Activated CD4-positive, alpha-beta T cell treated with anti-CD3 and anti-CD28 coated beads for 36 hours (primary cell): ENCODE measurements around the gene BICD1. TPM values are rescaled to one million over a fixed set of nuclear protein-coding genes. Genes with fewer than 3 reads are reported as not detected.
"Not testable (repeated sequence)": the region's sequence is repeated elsewhere in the genome, so short reads cannot be mapped to it uniquely, and the experiment has no call there.

Experiments
- ATAC-seq: fragments of 200-7000 bp; cut with Tn5 transposase; one replicate; pipeline ENCODE4 v1.10.0; 2021; ENCODE audit warnings: mild to moderate bottlenecking, moderate library complexity
- CTCF ChIA-PET: fragments of 350-600 bp; sonication (Branson Sonifier 250); formaldehyde crosslinking; loops from one replicate; lab custom pipeline; 2021; ENCODE audit warnings: antibody characterized with exemption; lab: Charles Lee
- POLR2A ChIA-PET: fragments of 350-600 bp; sonication (Branson Sonifier 250); formaldehyde crosslinking; loops from one replicate; lab custom pipeline; 2021; ENCODE audit warnings: antibody characterized with exemption, inconsistent platforms; lab: Charles Lee
- DNase-seq: peaks from one replicate; pipeline ENCODE4 v3.0.0-alpha.2; 2020
- H3K27ac Mint-ChIP-seq: one replicate; pipeline ENCODE4 v1.8.0; 2021; ENCODE audit warnings: mixed read lengths
- H3K27me3 Mint-ChIP-seq: one replicate; pipeline ENCODE4 v1.8.0; 2021; ENCODE audit warnings: mixed read lengths
- H3K36me3 Mint-ChIP-seq: one replicate; pipeline ENCODE4 v1.8.0; 2021; ENCODE audit warnings: low read depth, mixed read lengths
- H3K4me1 Mint-ChIP-seq: one replicate; pipeline ENCODE4 v1.8.0; 2021; ENCODE audit warnings: mixed read lengths
- H3K4me3 Mint-ChIP-seq: one replicate; pipeline ENCODE4 v1.8.0; 2021; ENCODE audit warnings: mild to moderate bottlenecking, moderate library complexity, mixed read lengths
- H3K9me3 Mint-ChIP-seq: one replicate; pipeline ENCODE4 v1.8.0; 2021; ENCODE audit warnings: low read depth, mixed read lengths
- intact Hi-C, 2 experiments: fragments of 100-400 bp; cut with DNase I in 1 of 2; cut with micrococcal nuclease in 1 of 2; formaldehyde crosslinking; loops; one replicate each; pipeline versions ENCODE4 v1.14.2 to v1.15.1; 2022 to 2024; cut with DNase I, micrococcal nuclease
- total RNA-seq, 2 experiments: library from RNA; stranded (reverse); gene quantifications; one replicate each; pipeline ENCODE4 v1.2.3, GENCODE V29; 2021

BICD1 gene
- total RNA-seq, 2 experiments from 2014 or later = 12.7 to 15.1 TPM

DNA sequence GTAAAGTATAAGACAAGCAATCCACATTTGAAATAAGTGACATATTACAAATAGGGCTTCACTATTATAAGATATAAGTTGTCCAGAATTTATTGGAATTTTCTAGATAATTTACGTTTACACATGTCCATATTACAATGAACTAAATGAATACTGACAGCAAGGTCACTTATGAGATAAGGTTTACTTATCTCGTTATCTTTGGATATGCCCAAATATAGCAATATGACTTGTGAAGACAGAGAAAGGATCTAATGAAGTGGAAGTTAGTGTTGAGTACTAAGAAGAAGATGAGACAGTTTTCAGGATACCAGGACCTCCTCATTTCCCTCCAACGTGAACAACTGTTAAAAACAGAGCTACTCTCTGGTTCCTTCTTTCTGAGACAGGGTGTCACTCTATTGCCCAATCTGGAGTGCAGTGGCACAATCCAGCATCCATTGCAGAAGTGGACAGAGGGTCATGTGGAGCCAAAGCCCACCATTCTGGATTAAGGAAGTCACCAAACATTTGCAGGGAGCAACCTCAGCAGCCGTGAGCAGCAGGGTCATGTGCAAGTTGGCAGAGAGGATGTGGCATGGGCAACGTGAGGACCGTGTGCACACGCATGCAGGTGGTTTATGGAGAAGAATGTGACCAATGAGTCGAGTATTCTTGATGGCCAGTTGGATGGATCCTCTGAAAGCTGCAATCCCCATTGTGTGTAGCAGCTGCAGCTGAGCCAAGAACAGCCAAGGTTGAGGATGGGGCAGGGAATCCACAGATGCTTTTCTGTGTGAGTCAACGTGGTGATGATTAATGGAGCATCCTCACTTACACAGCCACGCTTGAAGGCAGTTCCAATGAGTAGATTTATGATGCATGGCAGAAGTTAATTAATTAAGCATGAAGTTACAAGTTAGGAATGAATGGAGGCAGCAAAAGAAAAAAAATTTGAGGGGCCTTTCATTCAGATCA lies 111.0 kb downstream of the BICD1 start:
- Mint-ChIP-seq H3K9me3 (peaks cover 1% of the 10 kb centered on the region), H3K36me3 (peaks cover 28% of the 10 kb centered on the region), H3K27me3 (no peaks in the 10 kb centered on the region), H3K27ac (no peak overlapping the region), H3K4me3 (no peak overlapping the region), H3K4me1 (peaks cover 5% of the 10 kb centered on the region)
- peak; percentile 69 for ATAC-seq
- ChIA-PET POLR2A (no interaction called here), CTCF (interaction anchor here (0.9 kb wide), 1 partner anchor 9 kb away, joined by 4 read pairs; no protein-coding TSS in a partner anchor)
- DNase-seq = no peak
- intact Hi-C loops = no loop called here

DNA sequence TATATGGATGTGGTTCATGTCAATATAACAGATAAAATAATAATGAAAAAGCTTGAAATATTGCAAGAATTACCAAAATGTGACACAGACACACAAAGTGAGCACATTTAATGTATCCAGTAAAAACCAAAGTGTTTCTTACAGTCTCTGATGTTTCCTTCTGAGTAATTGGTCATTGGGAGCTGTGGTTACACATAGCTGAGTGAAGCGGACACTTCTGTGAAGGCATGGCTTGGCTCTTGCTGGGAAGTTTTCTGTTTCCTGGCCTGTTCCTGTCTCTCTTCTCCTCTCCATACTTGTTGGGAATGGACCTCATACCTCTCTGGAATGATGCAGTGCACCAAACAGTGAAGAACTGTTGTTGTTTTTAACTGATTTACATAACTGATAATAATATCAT lies 117.3 kb downstream of the BICD1 start:
- intact Hi-C loops = no loop called here
- ATAC-seq (no peak), DNase-seq (no peak)
- POLR2A ChIA-PET = no interaction called here
- Mint-ChIP-seq H3K36me3 (peaks cover 4% of the 10 kb centered on the region), H3K27ac (no peak overlapping the region), H3K4me1 (no peaks in the 10 kb centered on the region), H3K27me3 (no peaks in the 10 kb centered on the region), H3K4me3 (no peak overlapping the region), H3K9me3 (peaks cover 1% of the 10 kb centered on the region)
- CTCF ChIA-PET = interaction anchor here (0.7 to 1.5 kb wide), 2 partner anchors 13 to 19 kb away, joined by 3 read pairs; no protein-coding TSS in a partner anchor

DNA sequence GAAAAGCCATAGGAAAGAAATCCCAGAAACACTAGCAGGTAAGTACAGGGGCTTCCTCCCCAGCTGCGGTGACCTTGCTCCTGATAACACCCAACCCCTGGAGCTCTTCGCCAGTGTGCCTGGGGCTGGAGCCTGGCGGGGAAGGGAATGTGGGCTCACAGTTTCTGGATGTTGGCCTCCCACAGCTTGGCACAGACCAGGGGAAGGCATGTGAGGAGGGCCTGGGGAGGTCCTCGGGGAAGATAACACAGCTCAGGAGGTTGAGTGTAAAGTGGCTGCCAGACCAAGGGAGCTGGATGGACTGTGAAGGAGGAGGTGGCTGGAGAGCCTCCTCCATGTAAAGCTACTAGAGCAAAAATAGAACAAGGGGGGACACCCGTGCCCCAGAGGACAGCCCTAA lies 120.1 kb downstream of the BICD1 start:
- Mint-ChIP-seq H3K9me3 (no peaks in the 10 kb centered on the region), H3K27ac (no peak overlapping the region), H3K27me3 (no peaks in the 10 kb centered on the region), H3K4me3 (no peak overlapping the region), H3K36me3 (no peaks in the 10 kb centered on the region), H3K4me1 (no peaks in the 10 kb centered on the region)
- ChIA-PET POLR2A (interaction anchor here (0.6 kb wide), 1 partner anchor 138 kb away, joined by 5 read pairs; no protein-coding TSS in a partner anchor), CTCF (interaction anchor here (0.6 to 0.7 kb wide), 2 partner anchors 35 to 128 kb away, joined by 3 read pairs; no protein-coding TSS in a partner anchor)
- ATAC-seq (no peak), DNase-seq (no peak)
- intact Hi-C loops = no loop called here

DNA sequence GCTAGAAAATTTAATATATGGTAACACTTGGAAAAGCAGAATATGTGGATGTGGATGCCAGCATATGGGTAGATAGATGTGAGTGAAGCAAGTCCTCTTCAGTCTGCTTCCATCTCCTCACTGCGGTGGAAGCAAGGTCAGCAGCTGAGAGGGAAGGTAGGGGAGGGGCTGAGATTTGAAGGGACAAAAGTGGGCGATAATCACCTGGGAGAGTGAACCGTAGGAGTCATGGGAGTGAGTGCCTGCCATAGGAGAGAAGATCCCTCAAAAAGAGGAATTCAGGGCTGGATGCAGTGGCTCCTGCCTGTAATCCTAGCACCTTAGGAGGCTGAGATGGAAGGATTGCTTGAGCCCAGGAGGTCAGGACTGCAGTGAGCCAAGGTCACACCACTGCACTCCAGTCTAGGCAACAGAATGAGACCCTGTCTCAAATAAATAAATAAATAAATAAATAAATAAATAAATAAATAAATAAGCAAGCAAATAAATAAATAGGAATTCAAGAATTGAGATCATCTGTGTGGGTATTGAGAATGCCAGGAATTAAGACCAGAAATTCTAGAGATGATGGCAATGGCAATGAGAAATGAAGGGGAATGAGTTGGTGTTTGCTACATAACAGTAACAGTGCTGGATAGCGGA lies 123.4 kb downstream of the BICD1 start:
- ATAC-seq = no peak
- intact Hi-C loops = no loop called here
- no peaks in the 10 kb centered on the region for H3K27me3 Mint-ChIP-seq

DNA sequence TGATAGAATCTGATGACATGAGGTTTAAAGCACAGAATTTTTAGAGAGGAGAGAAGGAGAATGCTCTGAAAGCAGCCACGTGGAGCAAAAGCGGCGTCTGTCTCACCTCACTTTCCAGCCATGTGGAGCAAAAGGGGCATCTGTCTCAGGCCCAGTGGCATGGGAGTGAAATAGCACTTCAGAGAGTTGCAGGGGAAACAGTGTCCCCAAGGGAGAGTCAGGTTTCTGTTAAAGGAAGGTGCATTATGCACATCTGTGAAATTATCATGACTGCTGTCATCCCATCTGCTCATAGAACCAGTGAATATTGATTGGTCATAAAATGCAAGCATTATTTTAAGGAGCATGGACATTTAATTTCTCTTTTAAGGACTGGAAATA lies 124.0 kb downstream of the BICD1 start:
- Mint-ChIP-seq H3K4me1 (no peaks in the 10 kb centered on the region), H3K36me3 (peaks cover 4% of the 10 kb centered on the region), H3K27ac (no peak overlapping the region), H3K27me3 (no peaks in the 10 kb centered on the region), H3K4me3 (no peak overlapping the region), H3K9me3 (no peaks in the 10 kb centered on the region)
- DNase-seq (no peak), ATAC-seq (no peak)
- POLR2A ChIA-PET = no interaction called here
- CTCF ChIA-PET = no interaction called here
- intact Hi-C loops = no loop called here

More for the DNA sequence above, 123.4 kb downstream of the BICD1 start:
- Mint-ChIP-seq H3K4me1 (no peaks in the 10 kb centered on the region), H3K36me3 (peaks cover 2% of the 10 kb centered on the region), H3K4me3 (no peak overlapping the region), H3K27ac (no peak overlapping the region), H3K9me3 (no peaks in the 10 kb centered on the region)
- POLR2A ChIA-PET = no interaction called here
- CTCF ChIA-PET = no interaction called here
- no peak for DNase-seq

DNA sequence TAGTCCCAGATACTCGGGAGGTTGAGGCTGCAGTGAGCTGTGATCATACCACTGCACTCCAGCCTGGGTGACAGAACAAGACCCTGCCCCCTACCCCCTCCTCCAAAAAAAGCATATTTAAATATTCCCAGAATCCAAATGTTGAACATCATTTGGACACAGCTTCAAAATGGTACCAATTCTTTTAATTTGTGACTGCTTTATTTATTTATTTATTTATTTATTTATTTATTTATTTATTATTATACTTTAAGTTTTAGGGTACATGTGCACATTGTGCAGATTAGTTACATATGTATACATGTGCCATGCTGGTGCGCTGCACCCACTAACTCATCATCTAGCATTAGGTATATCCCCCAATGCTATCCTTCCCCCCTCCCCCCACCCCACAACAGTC lies 124.7 kb downstream of the BICD1 start:
- H3K36me3 Mint-ChIP-seq, H3K4me1 Mint-ChIP-seq, H3K27ac Mint-ChIP-seq, DNase-seq, POLR2A ChIA-PET, intact Hi-C loops, ATAC-seq, CTCF ChIA-PET, H3K9me3 Mint-ChIP-seq, H3K27me3 Mint-ChIP-seq, H3K4me3 Mint-ChIP-seq: not testable (repeated sequence)

DNA sequence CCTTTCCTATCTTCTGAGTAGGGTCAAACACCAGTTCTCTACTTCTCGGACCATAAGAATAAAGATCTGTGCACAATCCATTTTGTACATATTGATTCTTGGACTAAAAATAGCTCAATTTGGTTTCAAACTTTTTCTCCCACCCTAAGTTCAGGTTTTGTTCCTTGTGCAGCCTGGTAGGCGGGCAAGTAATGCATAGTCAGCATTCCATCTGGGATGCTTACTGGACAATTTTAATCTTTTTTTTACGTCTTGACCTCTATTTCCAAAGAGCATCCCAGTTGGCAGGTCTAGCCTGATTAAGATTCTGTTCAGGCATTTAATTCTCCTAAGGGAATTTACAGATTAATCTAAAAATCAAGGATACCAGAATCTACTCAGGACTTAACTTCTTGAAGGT lies 126.9 kb downstream of the BICD1 start:
- ChIA-PET CTCF (interaction anchor here (0.8 kb wide), 1 partner anchor 517 kb away, joined by 4 read pairs; no protein-coding TSS in a partner anchor), POLR2A (no interaction called here)
- no peak overlapping the region for H3K4me3 Mint-ChIP-seq
- DNase-seq = no peak
- H3K36me3 Mint-ChIP-seq = peaks cover 13% of the 10 kb centered on the region
- ATAC-seq = no peak
- H3K9me3 Mint-ChIP-seq = peaks cover 3% of the 10 kb centered on the region
- no peaks in the 10 kb centered on the region for H3K4me1 Mint-ChIP-seq
- intact Hi-C loops = no loop called here
- no peak overlapping the region for H3K27ac Mint-ChIP-seq
- H3K27me3 Mint-ChIP-seq = no peaks in the 10 kb centered on the region

DNA sequence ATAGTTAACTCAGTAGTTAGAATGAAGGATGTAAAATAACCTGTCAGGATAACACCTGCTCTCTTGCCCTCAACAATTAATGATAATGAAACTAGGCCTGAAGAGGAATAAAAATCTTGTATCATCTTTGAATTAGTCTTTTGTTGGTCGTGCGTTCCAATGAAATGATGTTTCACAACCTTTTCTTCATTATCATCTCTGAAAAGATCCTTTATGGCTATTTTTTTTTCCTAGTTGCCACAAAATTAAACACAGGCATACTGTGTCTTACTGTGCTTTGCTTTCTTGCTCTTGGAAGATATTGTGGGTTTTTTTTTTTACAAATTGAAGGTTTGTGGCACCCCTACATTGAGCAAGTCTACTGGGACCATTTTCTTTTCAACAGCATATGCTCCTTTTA lies 128.6 kb downstream of the BICD1 start:
- ChIA-PET CTCF (interaction anchor here (0.7 kb wide), 1 partner anchor 827 kb away, joined by 3 read pairs; no protein-coding TSS in a partner anchor), POLR2A (no interaction called here)
- Mint-ChIP-seq H3K9me3 (peaks cover 3% of the 10 kb centered on the region), H3K36me3 (peaks cover 13% of the 10 kb centered on the region), H3K4me1 (no peaks in the 10 kb centered on the region), H3K4me3 (no peak overlapping the region), H3K27ac (no peak overlapping the region), H3K27me3 (no peaks in the 10 kb centered on the region)
- intact Hi-C loops = no loop called here
- no peak for ATAC-seq
- DNase-seq = no peak

DNA sequence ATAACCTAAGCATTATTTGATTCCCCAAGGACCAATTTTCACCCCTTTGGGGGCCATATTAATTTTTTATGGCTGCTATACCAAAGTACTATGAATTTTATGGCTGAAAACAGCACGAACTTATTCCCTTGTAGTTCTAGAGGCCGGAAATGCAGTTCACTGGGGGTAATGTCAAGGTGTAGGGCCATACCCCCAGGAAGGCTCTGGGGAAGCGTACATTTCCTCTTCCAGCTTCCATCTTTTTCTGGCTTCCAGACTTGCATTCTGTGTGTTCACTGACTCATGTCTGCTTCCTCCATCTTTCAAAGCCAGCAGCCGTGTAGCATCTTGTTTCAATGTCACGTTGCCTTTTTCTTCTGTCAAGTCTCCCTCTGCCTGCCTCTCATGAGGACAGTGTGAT lies 133.5 kb downstream of the BICD1 start:
- no peak overlapping the region for H3K4me3 Mint-ChIP-seq
- no peaks in the 10 kb centered on the region for H3K4me1 Mint-ChIP-seq
- no peak for ATAC-seq
- H3K9me3 Mint-ChIP-seq = peaks cover 3% of the 10 kb centered on the region
- ChIA-PET POLR2A (no interaction called here), CTCF (interaction anchor here (0.7 to 0.8 kb wide), 2 partner anchors 17 to 41 kb away, joined by 3 to 4 read pairs; no protein-coding TSS in a partner anchor)
- no peaks in the 10 kb centered on the region for H3K27me3 Mint-ChIP-seq
- H3K27ac Mint-ChIP-seq = no peak overlapping the region
- DNase-seq = no peak
- peaks cover 10% of the 10 kb centered on the region for H3K36me3 Mint-ChIP-seq
- intact Hi-C loops = no loop called here

DNA sequence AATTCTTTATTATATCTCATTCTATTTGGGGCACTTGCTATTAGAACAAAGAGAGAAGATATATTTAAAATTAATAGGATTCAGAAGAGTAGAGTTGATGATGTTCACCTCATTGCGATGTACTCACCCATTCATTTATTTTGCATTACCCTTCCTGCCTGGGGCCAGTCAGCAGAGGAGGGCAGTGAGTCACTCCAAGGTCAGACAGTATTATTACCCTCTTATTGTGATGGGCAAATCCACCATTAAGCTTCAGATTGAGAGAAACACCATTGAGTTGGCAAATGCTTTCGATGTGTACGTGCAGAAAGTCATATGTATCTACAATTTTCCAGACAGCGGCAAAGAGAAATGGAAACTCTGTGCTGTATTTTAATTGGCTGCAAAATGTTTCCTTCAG lies 134.2 kb downstream of the BICD1 start:
- ChIA-PET POLR2A (no interaction called here), CTCF (interaction anchor here (0.7 to 0.8 kb wide), 2 partner anchors 18 to 42 kb away, joined by 3 to 4 read pairs; no protein-coding TSS in a partner anchor)
- DNase-seq (no peak), ATAC-seq (no peak)
- no peak overlapping the region for H3K4me3 Mint-ChIP-seq
- intact Hi-C loops = no loop called here
- peaks cover 3% of the 10 kb centered on the region for H3K9me3 Mint-ChIP-seq
- H3K27me3 Mint-ChIP-seq = no peaks in the 10 kb centered on the region
- H3K27ac Mint-ChIP-seq = no peak overlapping the region
- H3K36me3 Mint-ChIP-seq = peaks cover 9% of the 10 kb centered on the region
- no peaks in the 10 kb centered on the region for H3K4me1 Mint-ChIP-seq

DNA sequence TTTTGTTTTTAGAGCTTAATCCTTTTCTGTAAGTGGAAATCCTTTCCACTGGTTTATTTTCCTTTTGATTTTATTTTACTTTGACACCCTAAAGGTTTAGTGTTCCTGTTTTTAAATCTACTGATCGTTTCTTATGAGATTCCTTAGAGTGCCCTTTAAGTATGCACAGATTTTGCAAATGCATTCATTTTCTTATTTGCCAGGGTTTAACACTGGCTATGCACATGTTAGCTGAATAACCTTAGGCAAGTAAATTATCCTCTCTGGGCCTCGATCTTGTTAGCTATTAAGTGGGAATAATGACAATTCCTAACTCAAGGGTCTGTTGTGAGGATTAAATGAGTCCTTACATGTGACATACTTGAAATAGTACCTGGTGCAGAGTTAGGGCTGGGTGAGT lies 136.0 kb downstream of the BICD1 start:
- POLR2A ChIA-PET = no interaction called here
- Mint-ChIP-seq H3K4me1 (no peaks in the 10 kb centered on the region), H3K9me3 (no peaks in the 10 kb centered on the region), H3K27me3 (no peaks in the 10 kb centered on the region), H3K27ac (no peak overlapping the region), H3K4me3 (no peak overlapping the region), H3K36me3 (peaks cover 2% of the 10 kb centered on the region)
- intact Hi-C loops = no loop called here
- DNase-seq = no peak
- no peak for ATAC-seq
- CTCF ChIA-PET = interaction anchor here (0.6 to 1.0 kb wide), 2 partner anchors 9 to 19 kb away, joined by 3 read pairs; no protein-coding TSS in a partner anchor
